OCI-LY3 (cell line): ENCODE results near the gene TCEANC.

Experiments
- H2AFZ ChIP-seq: fragments of 200-600, 300-600 bp; shearing (Covaris generic); 2 replicates; pipeline ENCODE4 v1.6.0; 2014; ENCODE audit warnings: antibody characterized with exemption, low read depth, low read length
- H3K27ac ChIP-seq: fragments of 200-600, 300-600 bp; sonication (generic); 2 replicates; pipeline ENCODE4 v1.5.1; 2014; ENCODE audit warnings: mild to moderate bottlenecking, low read length, moderate library complexity, mixed read lengths
- H3K27me3 ChIP-seq: fragments of 200-600, 300-600 bp; sonication (generic); 2 replicates; pipeline ENCODE4 v1.6.1; 2014; ENCODE audit warnings: low read depth, low read length, mixed read lengths
- H3K36me3 ChIP-seq: fragments of 200-600, 300-600 bp; sonication (generic); replicated peaks from 2 replicates; pipeline ENCODE3; 2014; ENCODE audit warnings: low read depth, low read length, mixed read lengths
- H3K4me1 ChIP-seq: fragments of 300-600, 200-600 bp; sonication (generic); 2 replicates; pipeline ENCODE4 v1.6.1; 2014; ENCODE audit warnings: low read length, mixed read lengths
- H3K4me2 ChIP-seq: fragments of 200-600, 300-600 bp; sonication (generic); 2 replicates; pipeline ENCODE4 v1.6.1; 2014; ENCODE audit warnings: low read length, mixed read lengths
- H3K4me3 ChIP-seq: fragments of 300-600, 200-600 bp; sonication (generic); 2 replicates; pipeline ENCODE4 v1.5.1; 2014; ENCODE audit warnings: antibody characterized with exemption, mild to moderate bottlenecking, low read length, moderate library complexity
- H3K79me2 ChIP-seq: fragments of 300-600, 200-600 bp; shearing (Covaris generic); 2 replicates; pipeline ENCODE4 v1.6.1; 2014; ENCODE audit warnings: mild to moderate bottlenecking, low read length, mixed read lengths
- H3K9ac ChIP-seq: fragments of 300-600, 200-600 bp; shearing (Covaris generic); 2 replicates; pipeline ENCODE4 v1.6.0; 2014; ENCODE audit warnings: mild to moderate bottlenecking, low read length, moderate library complexity
- H3K9me3 ChIP-seq: fragments of 200-600, 300-600 bp; shearing (Covaris generic); 2 replicates; pipeline ENCODE4 v1.6.1; 2014; ENCODE audit warnings: low read length, mixed read lengths; ENCODE audit not compliant: insufficient read depth
- H4K20me1 ChIP-seq: fragments of 200-600, 300-600 bp; sonication (generic); 2 replicates; pipeline ENCODE4 v1.6.1; 2016; ENCODE audit warnings: low read length, mixed read lengths; ENCODE audit not compliant: insufficient read depth
- EZH2phosphoT487 ChIP-seq: fragments of 200-600 bp; shearing (Covaris generic); IDR thresholded peaks from 2 replicates; pipeline ENCODE4 v1.6.1; 2018; ENCODE audit warnings: antibody characterized with exemption, mixed run types, low read depth
- TF ChIP-seq, protein P1 (sequence below): fragments of 200-600, 300-600 bp; sonication (generic); IDR thresholded peaks from 2 replicates; pipeline ENCODE4 v1.5.1; 2014; ENCODE audit warnings: antibody characterized with exemption, low read length, low read depth

The TCEANC gene

DNA sequence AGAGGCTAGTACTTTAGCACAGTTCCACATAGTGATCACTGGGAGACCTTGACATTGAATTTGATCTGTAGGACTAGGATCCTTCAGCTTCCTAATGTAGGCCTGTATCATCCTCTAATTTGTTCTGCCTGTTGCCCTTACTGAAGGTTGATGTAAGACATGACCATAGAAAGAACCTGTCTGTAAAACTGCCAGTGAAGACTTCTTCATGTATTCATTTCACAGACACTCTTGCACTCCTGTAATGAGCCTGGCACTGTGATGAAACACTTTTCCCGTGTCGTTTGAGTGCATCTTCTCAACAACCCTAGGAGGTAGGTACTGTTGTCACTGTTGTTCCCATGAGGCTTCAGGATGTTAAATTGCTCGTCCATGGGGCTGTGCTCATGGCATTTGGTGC is 50.6 kb downstream of the TCEANC start:
- Histone ChIP-seq H3K4me1 (peaks cover 19% of the 10 kb centered on the region), H3K79me2 (peaks cover 92% of the 10 kb centered on the region), H3K27ac (no peak overlapping the region), H3K9ac (no peak overlapping the region), H2AFZ (no peak overlapping the region), H3K27me3 (no peaks in the 10 kb centered on the region), H3K9me3 (no peaks in the 10 kb centered on the region), H3K4me2 (no peak overlapping the region), H3K4me3 (no peak overlapping the region), H4K20me1 (peaks cover 55% of the 10 kb centered on the region), H3K36me3 (peaks cover 4% of the 10 kb centered on the region)
- no peak for TF ChIP-seq EZH2phosphoT487
- TF ChIP-seq, protein P1, sequence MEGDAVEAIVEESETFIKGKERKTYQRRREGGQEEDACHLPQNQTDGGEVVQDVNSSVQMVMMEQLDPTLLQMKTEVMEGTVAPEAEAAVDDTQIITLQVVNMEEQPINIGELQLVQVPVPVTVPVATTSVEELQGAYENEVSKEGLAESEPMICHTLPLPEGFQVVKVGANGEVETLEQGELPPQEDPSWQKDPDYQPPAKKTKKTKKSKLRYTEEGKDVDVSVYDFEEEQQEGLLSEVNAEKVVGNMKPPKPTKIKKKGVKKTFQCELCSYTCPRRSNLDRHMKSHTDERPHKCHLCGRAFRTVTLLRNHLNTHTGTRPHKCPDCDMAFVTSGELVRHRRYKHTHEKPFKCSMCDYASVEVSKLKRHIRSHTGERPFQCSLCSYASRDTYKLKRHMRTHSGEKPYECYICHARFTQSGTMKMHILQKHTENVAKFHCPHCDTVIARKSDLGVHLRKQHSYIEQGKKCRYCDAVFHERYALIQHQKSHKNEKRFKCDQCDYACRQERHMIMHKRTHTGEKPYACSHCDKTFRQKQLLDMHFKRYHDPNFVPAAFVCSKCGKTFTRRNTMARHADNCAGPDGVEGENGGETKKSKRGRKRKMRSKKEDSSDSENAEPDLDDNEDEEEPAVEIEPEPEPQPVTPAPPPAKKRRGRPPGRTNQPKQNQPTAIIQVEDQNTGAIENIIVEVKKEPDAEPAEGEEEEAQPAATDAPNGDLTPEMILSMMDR = no peak

DNA sequence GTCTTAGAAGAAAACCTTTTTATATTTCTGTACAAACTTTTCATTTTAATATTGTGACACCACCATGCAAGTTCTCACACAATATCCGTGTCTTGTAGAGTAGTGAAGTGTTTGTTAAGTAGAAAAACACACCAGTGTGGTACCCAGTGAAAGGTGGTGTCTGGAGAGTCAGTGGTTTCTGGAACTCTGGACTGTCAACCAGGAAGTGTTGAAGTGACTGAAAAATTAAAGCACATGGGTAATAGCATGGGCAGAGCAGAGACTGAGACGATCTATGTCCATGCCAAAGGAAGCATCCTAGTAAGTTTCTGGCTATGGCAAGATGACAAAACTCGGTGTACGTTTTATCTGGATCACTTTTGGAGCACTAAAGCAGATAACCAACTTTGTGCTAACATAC is 58.2 kb downstream of the TCEANC start:
- H3K9me3 ChIP-seq = no peaks in the 10 kb centered on the region
- peaks cover 38% of the 10 kb centered on the region for H3K36me3 ChIP-seq
- TF ChIP-seq, protein P1 = no peak
- TF ChIP-seq EZH2phosphoT487 = no peak
- peaks cover 14% of the 10 kb centered on the region for H4K20me1 ChIP-seq
- no peak overlapping the region for H3K4me3 ChIP-seq
- no peaks in the 10 kb centered on the region for H3K27me3 ChIP-seq
- H2AFZ ChIP-seq = no peak overlapping the region
- no peak overlapping the region for H3K9ac ChIP-seq
- no peaks in the 10 kb centered on the region for H3K4me1 ChIP-seq
- no peak overlapping the region for H3K4me2 ChIP-seq
- H3K79me2 ChIP-seq = peaks cover 41% of the 10 kb centered on the region
- H3K27ac ChIP-seq = no peak overlapping the region
